GF-D8 (cell line): ENCODE results near the gene GIGYF2.

Experiments used
- DNase-seq: peaks from one replicate; lab custom pipeline; 2025; lab: John Stamatoyannopoulos, UW

The GIGYF2 gene

GRCh38 chr2:232750135-232750671, 53.1 kb downstream of the GIGYF2 start:
- no peak for DNase-seq

DNA sequence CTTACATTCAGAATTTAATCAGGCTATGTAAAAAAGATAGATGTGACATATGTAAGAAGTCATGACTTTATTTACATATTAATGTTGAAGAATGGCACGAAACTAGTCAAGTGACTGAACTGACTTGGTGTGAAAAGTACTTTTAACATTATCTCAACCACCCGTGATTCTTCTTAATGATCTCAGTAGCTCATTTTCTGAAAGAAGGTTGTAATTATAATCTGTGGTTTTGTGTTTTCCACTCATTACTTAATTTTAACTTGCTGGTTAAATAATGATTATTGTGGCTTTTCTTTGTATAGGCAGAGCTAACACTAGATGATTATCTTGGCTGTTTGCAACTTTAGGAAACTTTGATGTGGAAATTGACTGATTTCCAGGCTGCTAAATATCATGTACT, 60.8 kb downstream of the GIGYF2 start:
- no peak for DNase-seq

DNA sequence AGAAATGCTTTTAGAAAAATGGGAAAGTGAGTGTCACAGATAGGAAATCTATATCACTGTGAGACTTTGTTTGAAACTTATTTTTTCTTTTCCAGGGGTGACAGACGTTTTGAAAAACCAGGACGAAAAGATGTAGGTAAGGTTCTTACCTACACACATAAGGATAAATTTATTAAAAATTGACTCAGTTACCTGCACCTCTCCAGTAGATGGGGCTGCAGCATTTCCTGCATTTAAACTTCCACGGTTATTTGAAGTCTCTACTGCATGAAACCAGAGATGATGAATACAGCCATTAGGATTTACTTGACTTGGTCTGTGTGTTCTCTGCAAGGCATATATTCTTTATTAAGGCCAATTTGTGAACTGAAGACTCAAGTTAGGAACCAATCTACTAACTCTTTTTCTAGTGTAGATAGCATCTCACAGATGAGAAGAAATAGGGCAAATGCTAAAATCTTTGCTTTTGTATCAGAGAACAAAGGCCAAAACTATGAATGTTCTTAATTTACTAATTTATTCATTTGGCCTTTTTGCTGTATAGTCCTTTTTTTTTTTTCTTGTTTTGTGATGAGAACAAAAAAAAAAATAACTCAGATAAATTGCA, 64.3 kb downstream of the GIGYF2 start:
- DNase-seq, result no peak

DNA sequence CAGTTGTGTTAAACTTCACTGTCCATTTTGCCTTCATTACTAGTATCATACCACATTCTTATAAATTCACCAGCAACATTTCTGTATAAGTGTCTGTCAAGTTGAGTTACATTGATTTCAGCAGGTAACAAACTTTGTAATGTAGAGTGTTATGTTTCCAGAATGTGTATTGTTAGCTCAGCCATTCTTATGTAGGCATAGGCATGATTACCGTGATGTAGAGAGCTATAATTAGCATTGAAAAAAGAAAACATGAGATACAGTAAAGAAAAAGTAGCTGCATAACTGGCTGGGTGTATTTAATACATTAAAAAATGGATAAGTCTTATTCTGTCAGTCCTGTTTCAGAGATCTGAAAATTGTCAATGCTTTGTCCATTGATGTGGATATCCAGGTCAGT, 70.7 kb downstream of the GIGYF2 start:
- DNase-seq, result no peak

- no peak for DNase-seq
These were observed 73.1 kb downstream of the GIGYF2 start for GRCh38 chr2:232770207-232770606.

- no peak for DNase-seq
These were observed 74.7 kb downstream of the GIGYF2 start for GRCh38 chr2:232771870-232772269.

DNA sequence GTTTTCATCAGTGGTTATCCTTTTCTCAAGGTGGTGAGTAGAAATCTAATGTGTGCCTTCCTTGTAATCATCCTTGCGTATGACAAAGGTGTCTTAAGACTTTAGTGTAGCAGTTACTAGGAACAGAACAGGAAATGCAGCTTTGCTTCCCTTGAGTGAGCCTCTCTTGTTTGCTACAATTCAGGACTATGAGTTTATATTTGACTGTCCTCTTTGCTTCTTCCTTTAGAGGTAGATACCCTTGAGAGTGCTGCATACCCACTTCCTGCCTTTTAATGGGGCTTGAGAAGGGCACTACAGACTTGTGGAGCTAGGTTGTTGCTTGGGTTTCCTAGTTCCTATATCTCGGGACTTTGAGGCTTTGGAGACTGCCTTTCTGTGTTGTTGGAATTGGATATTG, 75.4 kb downstream of the GIGYF2 start:
- DNase-seq, result no peak

- DNase-seq, result no peak
These were observed 76.7 kb downstream of the GIGYF2 start for GRCh38 chr2:232773815-232774214.

DNA sequence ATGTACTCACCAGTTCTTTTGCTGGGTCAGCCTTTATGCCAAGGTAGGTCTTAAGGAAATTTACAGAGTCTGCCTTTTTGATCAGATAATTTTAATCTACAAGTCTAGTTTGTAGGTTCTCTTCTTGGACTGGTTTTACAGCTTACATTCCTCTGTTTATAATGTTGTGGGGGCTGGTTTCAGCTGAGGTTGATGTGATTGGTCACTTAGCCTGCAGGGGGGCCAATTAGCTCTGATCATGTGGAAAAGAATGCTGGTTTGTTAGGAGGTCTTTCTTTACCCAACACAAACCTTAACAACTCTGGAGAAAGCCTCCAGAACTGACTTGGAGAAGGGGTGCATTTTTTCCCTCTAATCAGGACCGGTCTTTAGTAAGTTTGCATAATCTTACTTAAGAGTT, 79.3 kb downstream of the GIGYF2 start, which contains the start of gene KCNJ13:
Gene KCNJ13 (minus strand): TSS at position 131 of the 400 bp plus-strand sequence. CDS start 5,203 bp downstream, outside the sequence.
- DNase-seq, result no peak

DNA sequence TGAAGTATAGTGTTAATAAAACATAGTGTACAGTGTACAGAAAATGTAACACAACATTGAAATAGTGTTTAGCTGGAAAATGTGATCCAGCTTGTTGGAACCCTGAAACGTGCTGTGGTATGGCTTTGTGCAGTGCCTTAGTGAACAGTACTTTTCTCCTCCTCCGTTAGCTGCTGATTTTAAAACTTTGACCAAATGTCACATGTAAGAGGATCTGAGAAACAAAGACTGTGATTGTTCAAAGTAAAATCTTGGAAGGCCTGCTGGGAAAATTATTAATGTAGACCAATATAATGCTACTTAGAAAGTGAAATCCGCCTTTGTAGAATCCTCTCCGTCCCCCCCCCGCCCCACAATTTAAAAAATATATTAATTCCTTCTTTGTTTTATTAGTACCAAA, 80.1 kb downstream of the GIGYF2 start:
- no peak for DNase-seq

DNA sequence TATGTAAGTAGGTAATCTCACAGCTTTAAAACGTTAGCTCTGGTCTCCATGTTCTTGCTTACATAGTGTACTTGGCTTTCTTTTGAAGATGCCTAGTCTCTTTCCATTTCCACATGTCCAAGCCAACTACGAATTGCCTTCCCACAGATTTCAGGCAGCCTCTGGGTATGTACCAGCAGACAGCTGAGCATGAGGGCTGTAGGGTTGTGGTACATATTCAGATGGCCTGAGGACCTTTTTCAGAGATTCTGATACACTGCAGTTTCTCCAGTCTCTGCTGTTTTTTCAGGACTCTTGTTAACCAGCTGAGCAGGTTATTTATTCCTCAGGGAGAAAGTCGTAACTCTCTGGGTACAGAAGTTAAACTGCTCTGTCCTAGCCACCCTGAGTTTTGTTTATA, 82.3 kb downstream of the GIGYF2 start:
- no peak for DNase-seq

GRCh38 chr2:232779934-232780333, 82.8 kb downstream of the GIGYF2 start:
- DNase-seq, result no peak

- no peak for DNase-seq
These were observed 84.6 kb downstream of the GIGYF2 start for GRCh38 chr2:232781765-232782164.

DNA sequence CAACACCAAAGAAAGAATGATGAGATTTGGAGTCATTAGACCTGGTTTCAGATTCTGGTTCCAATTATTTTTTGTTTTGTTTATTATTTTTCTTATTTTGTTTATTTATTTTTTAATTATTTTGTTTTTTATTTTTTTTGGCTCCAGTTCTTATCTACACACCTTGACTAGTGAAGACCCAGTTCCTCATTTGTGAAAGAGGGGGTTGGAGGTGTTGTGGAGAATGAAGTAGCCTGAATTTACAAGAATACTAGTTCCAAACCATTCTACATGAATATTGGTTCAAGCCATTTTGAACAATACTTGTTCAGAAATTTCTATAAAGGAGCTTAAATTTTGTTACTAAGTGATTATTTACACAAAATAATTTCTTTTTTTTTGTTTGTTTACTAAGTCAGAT, 86.1 kb downstream of the GIGYF2 start:
- no peak for DNase-seq

- DNase-seq, result no peak
These were observed 90.7 kb downstream of the GIGYF2 start for GRCh38 chr2:232787806-232788205.

DNA sequence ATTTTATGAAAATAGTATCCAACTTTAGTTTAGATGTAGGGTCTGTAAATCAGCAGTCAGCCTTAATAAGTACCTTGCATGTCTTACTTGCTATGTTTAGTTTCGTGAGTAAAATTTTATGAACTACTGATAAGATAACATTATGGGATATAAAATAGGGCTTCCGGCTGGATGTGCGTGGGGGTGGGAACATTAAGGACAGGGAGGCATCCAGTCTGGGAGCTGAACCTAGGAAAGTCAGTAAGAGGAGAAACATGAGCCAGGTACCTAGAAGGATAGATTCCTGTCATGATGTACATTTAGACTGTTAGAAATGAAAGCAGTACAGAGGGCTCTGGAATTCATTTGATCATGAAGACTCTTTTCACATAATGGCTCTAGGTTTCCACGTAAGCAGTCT, 92.0 kb downstream of the GIGYF2 start:
- DNase-seq, result no peak

DNA sequence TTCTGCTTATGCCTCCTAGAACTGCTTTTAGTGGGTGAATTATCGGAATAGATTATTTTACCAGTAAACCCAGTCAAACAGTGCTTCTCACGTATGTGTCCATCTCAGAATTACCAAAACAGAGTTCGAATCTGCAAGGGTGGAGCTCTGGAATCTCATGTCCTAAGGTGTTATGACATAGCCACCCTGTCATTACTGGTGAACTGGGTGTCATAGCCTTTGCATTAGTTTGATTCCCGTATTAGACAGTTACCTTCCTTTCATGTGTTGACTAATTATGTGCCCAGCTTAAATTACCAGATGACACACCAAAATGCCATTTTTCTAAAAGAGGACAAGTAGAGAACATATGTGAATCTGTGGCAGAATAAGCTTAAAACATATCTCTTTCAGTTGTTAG, 94.4 kb downstream of the GIGYF2 start:
- no peak for DNase-seq

DNA sequence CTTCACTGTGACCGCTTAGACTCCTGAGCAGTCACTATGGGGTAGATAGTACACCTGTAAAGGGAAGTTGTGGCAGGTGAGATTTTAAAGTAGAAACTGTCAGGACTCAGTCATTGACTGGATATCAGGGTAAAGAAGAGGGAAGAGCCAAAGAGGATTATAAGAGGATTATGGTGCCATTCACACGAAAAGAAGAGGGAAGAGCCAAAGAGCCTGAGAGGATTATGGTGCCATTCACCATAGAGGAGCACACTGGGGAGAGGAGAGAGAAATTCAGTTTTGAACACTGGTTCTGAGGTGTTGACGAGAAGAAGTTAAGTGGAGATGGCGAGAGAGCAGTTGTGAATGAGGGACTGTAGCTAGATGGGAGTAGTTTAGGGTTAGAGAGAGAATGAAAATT, 96.1 kb downstream of the GIGYF2 start:
- DNase-seq, result no peak

DNA sequence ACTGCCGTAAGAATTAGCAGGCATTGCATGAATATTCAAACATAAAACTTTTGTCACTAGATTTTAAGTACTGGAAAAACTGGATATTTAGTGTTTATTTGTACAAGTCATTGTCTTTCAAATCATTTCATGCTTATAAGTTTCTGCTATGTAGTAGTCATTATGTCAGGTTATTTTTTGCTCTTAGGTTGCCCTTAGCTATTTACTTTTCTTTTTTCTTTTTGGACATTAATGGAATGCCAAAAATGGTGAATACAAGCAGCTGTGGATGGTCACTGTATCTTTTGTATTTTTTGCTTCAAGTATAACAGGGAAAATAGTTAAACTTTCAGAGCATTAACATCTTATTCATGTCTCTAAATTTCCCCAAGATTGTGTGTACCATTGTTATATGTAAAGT, 97.8 kb downstream of the GIGYF2 start:
- no peak for DNase-seq

- no peak for DNase-seq
These were observed 98.8 kb downstream of the GIGYF2 start for GRCh38 chr2:232795920-232796319.

DNA sequence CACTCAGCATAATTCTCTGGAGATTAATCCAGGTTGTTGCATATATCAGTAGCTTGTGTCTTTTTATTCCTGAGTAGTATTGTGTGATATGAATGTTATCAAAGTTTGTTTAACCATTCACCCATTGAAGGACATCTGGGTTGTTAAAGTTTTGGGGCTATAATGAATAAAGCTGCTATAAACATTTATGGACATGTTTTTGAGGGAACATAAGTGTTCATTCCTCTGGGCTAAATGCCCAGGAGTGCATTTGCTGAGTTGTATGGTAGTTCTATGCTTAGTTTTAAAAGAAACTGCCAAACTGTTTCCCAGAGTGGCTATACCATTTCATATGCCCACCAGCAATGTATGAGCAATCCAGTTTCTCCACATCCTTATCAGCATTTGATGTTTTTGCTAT, 101.1 kb downstream of the GIGYF2 start:
- DNase-seq, result no peak

DNA sequence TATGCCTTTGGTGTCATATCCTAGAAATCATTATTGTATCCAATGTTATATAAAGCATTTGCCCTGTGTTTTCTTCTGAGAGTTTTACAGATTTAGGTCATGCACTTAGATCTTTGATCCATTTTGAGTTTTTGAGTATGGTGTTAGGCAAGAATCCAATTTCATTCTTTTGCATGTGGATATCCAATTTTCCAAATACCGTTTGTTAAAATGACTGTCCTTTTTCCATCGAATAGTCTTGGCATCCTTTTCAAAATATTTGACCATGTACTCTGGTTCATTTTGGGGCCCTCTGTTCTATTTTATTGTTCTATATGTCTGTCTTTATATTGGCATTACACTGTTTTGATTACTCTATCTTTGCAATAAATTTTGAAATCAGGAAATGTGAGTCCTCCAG, 103.0 kb downstream of the GIGYF2 start:
- DNase-seq, result no peak

DNA sequence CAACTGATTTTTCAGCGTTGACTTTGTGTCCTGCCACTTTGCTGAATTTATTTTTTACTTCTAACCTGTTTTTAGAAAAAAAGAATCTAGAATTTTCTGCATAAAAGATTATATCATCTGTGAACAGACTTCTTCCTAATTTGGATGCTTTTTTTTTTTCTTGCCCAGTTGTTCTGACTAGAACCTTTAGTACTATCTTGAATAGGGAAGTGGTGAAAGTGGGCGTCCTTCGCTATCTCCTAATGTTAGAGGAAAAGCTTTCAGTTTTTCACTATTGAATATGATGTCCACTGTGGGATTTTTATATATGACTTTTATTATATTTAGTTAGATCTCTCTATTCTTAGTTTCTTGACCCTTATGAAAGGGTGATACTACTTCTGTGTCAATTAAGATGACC, 105.0 kb downstream of the GIGYF2 start:
- DNase-seq, result no peak

- DNase-seq, result no peak
These were observed 112.4 kb downstream of the GIGYF2 start for GRCh38 chr2:232809349-232810124.
